Smooth muscle cell (in vitro differentiated cells): ENCODE measurements around the gene AFF2. TPM values are rescaled to one million over a fixed set of nuclear protein-coding genes. Genes with fewer than 3 reads are reported as not detected.

ENCODE experiments used
- DNase-seq: peaks from one replicate; lab custom pipeline; 2025; ENCODE audit not compliant: unreplicated experiment; lab: John Stamatoyannopoulos, UW
- H2AFZ ChIP-seq: fragments of 200-600 bp; sonication (generic); 2 replicates; pipeline ENCODE4 v1.6.0; 2016; ENCODE audit warnings: antibody characterized with exemption, low read depth, mild to moderate bottlenecking
- H3F3A ChIP-seq: fragments of 200-600 bp; sonication (generic); 2 replicates; pipeline ENCODE4 v1.6.0; 2017; ENCODE audit warnings: antibody characterized with exemption, low read depth
- H3K27ac ChIP-seq: fragments of 200-600 bp; sonication (generic); 2 replicates; pipeline ENCODE4 v1.5.1; 2016; ENCODE audit warnings: low read depth, mild to moderate bottlenecking
- H3K27me3 ChIP-seq: fragments of 200-600 bp; sonication (generic); 2 replicates; pipeline ENCODE4 v1.6.1; 2016; ENCODE audit warnings: low read depth, mild to moderate bottlenecking
- H3K36me3 ChIP-seq: fragments of 200-600 bp; sonication (generic); 2 replicates; pipeline ENCODE4 v1.5.1; 2016; ENCODE audit warnings: low read depth
- H3K4me1 ChIP-seq: fragments of 200-600 bp; sonication (generic); 2 replicates; pipeline ENCODE4 v1.5.1; 2016; ENCODE audit warnings: low read depth
- H3K4me2 ChIP-seq: fragments of 200-600 bp; sonication (generic); 2 replicates; pipeline ENCODE4 v1.6.0; 2016; ENCODE audit warnings: mild to moderate bottlenecking
- H3K4me3 ChIP-seq: fragments of 200-600 bp; sonication (generic); 2 replicates; pipeline ENCODE4 v1.5.1; 2016; ENCODE audit warnings: mild to moderate bottlenecking
- H3K79me2 ChIP-seq: fragments of 200-600 bp; sonication (generic); 2 replicates; pipeline ENCODE4 v1.6.0; 2016; ENCODE audit warnings: low read depth, mild to moderate bottlenecking
- H3K9ac ChIP-seq: fragments of 200-600 bp; sonication (generic); 2 replicates; pipeline ENCODE4 v1.6.0; 2016; ENCODE audit warnings: low read depth
- H3K9me3 ChIP-seq: fragments of 200-600 bp; sonication (generic); replicated peaks from 2 replicates; pipeline ENCODE4 v1.5.1; 2016; ENCODE audit warnings: low read depth
- H4K20me1 ChIP-seq: fragments of 200-600 bp; sonication (generic); 2 replicates; pipeline ENCODE4 v1.6.0; 2016; ENCODE audit warnings: low read depth
- WGBS: methylation state at CpG from one replicate; pipeline ENCODE4 v1.1.7; 2016; ENCODE audit warnings: low lambda C conversion rate; 5-methylcytosine and 5-hydroxymethylcytosine counted together
- polyA plus RNA-seq: library from polyadenylated mRNA; unstranded; fragments of >200 nt; fragmentation: Nextera tagmentation; extraction: Ambion mirVana; gene quantifications from 2 replicates; pipeline ENCODE4 v1.2.1, GENCODE V29; 2016
- total RNA-seq: library from RNA; depleted of rRNA; stranded (reverse); fragments of >200 nt; gene quantifications from 2 replicates; pipeline ENCODE4 v1.2.3, GENCODE V29; 2014
- TF ChIP-seq, protein P1 (sequence below): fragments of 200-600 bp; sonication (generic); IDR thresholded peaks from 2 replicates; pipeline ENCODE4 v1.5.1; 2017; ENCODE audit warnings: borderline replicate concordance, mild to moderate bottlenecking, antibody characterized with exemption; ENCODE audit not compliant: insufficient read depth, poor library complexity, severe bottlenecking

AFF2 gene
- total and polyA plus RNA-seq, 2 experiments from 2014 or later, result 0.57 to 3.6 TPM

DNA sequence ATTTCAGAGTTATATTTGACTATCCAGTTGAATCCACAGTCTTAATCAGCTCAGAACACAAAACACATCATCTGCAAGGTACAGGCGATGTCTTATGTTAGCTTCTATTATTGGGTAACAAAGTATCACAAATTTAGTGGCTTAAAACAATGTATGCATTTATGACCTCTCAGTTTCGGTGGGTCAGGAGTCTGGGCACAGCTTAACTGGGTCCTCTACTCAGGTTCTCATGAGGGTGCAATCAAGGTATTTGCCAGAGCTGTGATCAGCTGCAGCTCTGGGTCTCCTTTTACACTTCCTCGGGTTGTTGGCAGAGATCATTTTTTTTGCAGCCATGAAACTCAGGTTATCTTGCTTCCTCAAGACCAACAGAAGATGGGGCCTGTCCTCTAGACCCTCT lies 505.8 kb downstream of the AFF2 start:
- 75% methylated on average over 3 of the region's 3 CpGs for WGBS
- H3K4me1 ChIP-seq, result no peaks in the 10 kb centered on the region
- TF ChIP-seq, protein P1, sequence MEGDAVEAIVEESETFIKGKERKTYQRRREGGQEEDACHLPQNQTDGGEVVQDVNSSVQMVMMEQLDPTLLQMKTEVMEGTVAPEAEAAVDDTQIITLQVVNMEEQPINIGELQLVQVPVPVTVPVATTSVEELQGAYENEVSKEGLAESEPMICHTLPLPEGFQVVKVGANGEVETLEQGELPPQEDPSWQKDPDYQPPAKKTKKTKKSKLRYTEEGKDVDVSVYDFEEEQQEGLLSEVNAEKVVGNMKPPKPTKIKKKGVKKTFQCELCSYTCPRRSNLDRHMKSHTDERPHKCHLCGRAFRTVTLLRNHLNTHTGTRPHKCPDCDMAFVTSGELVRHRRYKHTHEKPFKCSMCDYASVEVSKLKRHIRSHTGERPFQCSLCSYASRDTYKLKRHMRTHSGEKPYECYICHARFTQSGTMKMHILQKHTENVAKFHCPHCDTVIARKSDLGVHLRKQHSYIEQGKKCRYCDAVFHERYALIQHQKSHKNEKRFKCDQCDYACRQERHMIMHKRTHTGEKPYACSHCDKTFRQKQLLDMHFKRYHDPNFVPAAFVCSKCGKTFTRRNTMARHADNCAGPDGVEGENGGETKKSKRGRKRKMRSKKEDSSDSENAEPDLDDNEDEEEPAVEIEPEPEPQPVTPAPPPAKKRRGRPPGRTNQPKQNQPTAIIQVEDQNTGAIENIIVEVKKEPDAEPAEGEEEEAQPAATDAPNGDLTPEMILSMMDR, result no peak

DNA sequence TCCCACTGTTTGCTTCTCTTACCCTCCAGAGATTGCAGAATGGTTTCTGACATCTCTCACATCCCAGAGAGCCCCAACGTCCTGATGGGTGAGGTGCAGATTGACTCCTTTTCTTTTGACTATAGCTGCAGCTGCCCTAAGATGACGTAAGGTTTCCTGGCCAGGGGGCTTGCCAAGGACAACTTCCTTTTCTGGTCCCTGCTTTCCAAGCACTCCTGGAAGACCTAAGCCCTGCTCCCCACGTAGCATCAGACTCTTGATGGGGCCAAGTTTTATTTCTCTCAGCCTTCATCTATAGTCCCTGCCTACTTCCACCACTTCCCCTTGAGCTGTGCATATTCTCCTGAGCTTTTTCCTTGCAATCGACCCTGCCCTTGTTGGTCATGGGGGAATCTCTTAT lies 507.0 kb downstream of the AFF2 start:
- Histone ChIP-seq H3K4me1 (no peaks in the 10 kb centered on the region), H3K36me3 (no peaks in the 10 kb centered on the region), H3K9me3 (no peaks in the 10 kb centered on the region), H2AFZ (no peak overlapping the region), H3K27ac (no peak overlapping the region), H3K4me2 (no peak overlapping the region), H3K79me2 (no peaks in the 10 kb centered on the region), H3K9ac (no peak overlapping the region), H3K27me3 (no peaks in the 10 kb centered on the region), H4K20me1 (no peaks in the 10 kb centered on the region), H3F3A (no peaks in the 10 kb centered on the region), H3K4me3 (no peak overlapping the region)
- TF ChIP-seq, protein P1, result no peak
- WGBS, result 62% methylated on average over 4 of the region's 4 CpGs
- DNase-seq, result no peak

More for the DNA sequence above, 505.8 kb downstream of the AFF2 start:
- Histone ChIP-seq H3K9ac (no peak overlapping the region), H3K79me2 (no peaks in the 10 kb centered on the region), H3K4me2 (no peak overlapping the region), H3K9me3 (no peaks in the 10 kb centered on the region), H3K27me3 (no peaks in the 10 kb centered on the region), H3K36me3 (no peaks in the 10 kb centered on the region), H2AFZ (no peak overlapping the region), H3K4me3 (no peak overlapping the region), H3F3A (no peaks in the 10 kb centered on the region), H4K20me1 (no peaks in the 10 kb centered on the region), H3K27ac (no peak overlapping the region)
- DNase-seq, result no peak

DNA sequence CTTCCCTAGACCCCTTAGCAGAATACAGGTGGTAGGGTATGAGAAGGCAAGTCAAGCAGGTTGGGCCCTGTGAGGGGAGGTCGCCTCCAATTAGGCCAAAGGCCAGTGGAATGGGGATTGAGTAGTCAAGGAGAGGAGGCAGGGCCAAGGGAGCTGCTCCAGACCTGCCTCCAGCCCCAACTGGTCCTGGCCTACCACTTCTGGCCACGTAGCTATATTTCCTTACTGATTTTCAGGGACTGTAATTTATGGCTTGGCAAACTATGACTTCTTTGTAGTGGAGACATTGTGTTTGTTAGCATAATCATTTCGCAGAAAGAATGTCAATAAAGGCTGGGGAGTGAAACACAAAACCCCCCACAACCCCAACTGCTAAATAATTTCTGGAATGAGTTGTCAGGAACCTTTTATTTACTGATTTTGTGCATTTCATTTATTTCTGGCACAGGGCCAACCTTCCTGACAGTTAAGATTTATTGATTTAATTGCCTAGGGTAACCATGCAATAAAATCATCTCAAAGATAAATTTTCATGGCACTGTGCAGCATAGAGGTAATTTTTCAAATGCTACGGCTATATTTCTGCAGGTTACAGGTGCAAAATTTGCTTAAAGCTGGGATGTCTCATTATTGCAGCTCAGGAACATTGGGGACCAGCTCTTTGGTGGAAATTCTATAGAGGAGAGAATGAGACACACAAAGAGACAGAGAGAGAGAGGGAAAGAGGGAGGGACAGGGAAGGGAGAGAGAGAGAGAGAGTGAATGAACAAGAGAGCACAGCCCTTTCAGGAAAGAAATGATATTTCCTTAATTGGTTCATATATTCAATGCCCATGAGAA lies 509.8 kb downstream of the AFF2 start:
- Histone ChIP-seq H3K4me1 (no peaks in the 10 kb centered on the region), H3K79me2 (no peaks in the 10 kb centered on the region), H3F3A (no peaks in the 10 kb centered on the region), H3K4me2 (no peak overlapping the region), H3K4me3 (no peak overlapping the region), H3K27me3 (no peaks in the 10 kb centered on the region), H3K9me3 (no peaks in the 10 kb centered on the region), H4K20me1 (no peaks in the 10 kb centered on the region), H3K36me3 (no peaks in the 10 kb centered on the region), H3K27ac (no peak overlapping the region), H3K9ac (no peak overlapping the region), H2AFZ (no peak overlapping the region)
- 63% methylated on average over 4 of the region's 4 CpGs for WGBS
- TF ChIP-seq, protein P1, result no peak
- DNase-seq, result no peak

DNA sequence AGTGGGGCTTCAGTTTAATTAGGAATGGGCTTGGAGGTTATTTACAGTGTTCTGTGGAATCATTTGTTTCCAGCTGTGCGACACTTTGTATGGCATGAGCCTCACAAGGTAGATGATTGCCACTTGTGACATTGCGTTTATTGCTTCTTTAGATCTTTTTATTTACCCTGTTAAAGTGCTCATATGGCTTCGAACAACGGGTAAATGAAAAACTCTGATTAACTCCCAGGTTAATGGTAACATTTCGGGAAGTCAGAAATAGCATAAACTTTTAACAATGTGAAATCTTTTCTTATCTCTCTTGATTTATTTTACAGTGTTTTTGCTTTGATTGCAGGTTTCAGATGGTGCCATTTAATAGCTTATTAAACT lies 510.4 kb downstream of the AFF2 start:
- Histone ChIP-seq H3K4me3 (no peak overlapping the region), H3K27ac (no peak overlapping the region), H3K9me3 (no peaks in the 10 kb centered on the region), H4K20me1 (no peaks in the 10 kb centered on the region), H3K79me2 (no peaks in the 10 kb centered on the region), H3K9ac (no peak overlapping the region), H3K4me1 (no peaks in the 10 kb centered on the region), H3K36me3 (no peaks in the 10 kb centered on the region), H3K4me2 (no peak overlapping the region), H3K27me3 (no peaks in the 10 kb centered on the region), H3F3A (no peaks in the 10 kb centered on the region), H2AFZ (no peak overlapping the region)
- 77% methylated on average over 5 of the region's 5 CpGs for WGBS
- TF ChIP-seq, protein P1, result no peak
- DNase-seq, result no peak
